NCI-H460 (cell line): Measurements from ENCODE around the gene TMEM42. TPM values are rescaled to one million over a fixed set of nuclear protein-coding genes. Genes with fewer than 3 reads are reported as not detected.
"Not testable (repeated sequence)": the region's sequence is repeated elsewhere in the genome, so short reads cannot be mapped to it uniquely, and the experiment has no call there.

Source experiments
- DNase-seq: peaks from one replicate; pipeline ENCODE4 v3.0.0-alpha.2; 2016; ENCODE audit warnings: low read depth; ENCODE audit errors: extremely low read depth
- polyA plus RNA-seq: library from polyadenylated mRNA; depleted of rRNA; stranded (reverse); fragments of >200 nt; gene quantifications from 2 replicates; pipeline ENCODE4 v1.2.3, GENCODE V29; 2014; cell fraction: nucleus; rRNA removed
- total RNA-seq: library from RNA; depleted of rRNA; stranded (reverse); fragments of >200 nt; shearing (Covaris generic); gene quantifications from 2 replicates; pipeline ENCODE4 v1.2.3, GENCODE V29; 2014; rRNA removed

TMEM42 gene
- 17.0 and 17.2 TPM in 2 replicates for total RNA-seq
- polyA plus RNA-seq: 26.8 and 28.7 TPM in 2 replicates

- peak; percentile 79 for DNase-seq
Observed at GRCh38 chr3:44861412-44862225, at the start of gene TMEM42. TSS of gene TMEM42 (plus strand) at chr3:44861912. CDS start at chr3:44861925, 13 bp downstream.

- no peak for DNase-seq
Observed at GRCh38 chr3:44814751-44815150, 47.0 kb upstream of the TMEM42 start.

GRCh38 chr3:44816334-44816733, 45.4 kb upstream of the TMEM42 start:
- not testable (repeated sequence) for DNase-seq

GRCh38 chr3:44821206-44821605, 40.5 kb upstream of the TMEM42 start:
- DNase-seq: not testable (repeated sequence)

- DNase-seq: no peak
Observed at GRCh38 chr3:44825264-44825925, 36.3 kb upstream of the TMEM42 start.

- DNase-seq: no peak
Observed at GRCh38 chr3:44827196-44827595, 34.5 kb upstream of the TMEM42 start.

- DNase-seq: no peak
Observed at GRCh38 chr3:44831232-44831631, 30.5 kb upstream of the TMEM42 start.

GRCh38 chr3:44832032-44832431, 29.7 kb upstream of the TMEM42 start:
- DNase-seq: no peak

- no peak for DNase-seq
Observed at GRCh38 chr3:44832965-44833364, 28.7 kb upstream of the TMEM42 start.

- DNase-seq: no peak
Observed at GRCh38 chr3:44833394-44833793, 28.3 kb upstream of the TMEM42 start.

GRCh38 chr3:44835684-44836083, 26.0 kb upstream of the TMEM42 start:
- no peak for DNase-seq

- no peak for DNase-seq
Observed at GRCh38 chr3:44842376-44842775, 19.3 kb upstream of the TMEM42 start.

GRCh38 chr3:44845528-44846520, 15.9 kb upstream of the TMEM42 start:
- no peak for DNase-seq

GRCh38 chr3:44848634-44849033, 13.1 kb upstream of the TMEM42 start:
- no peak for DNase-seq

GRCh38 chr3:44856663-44857062, 5.0 kb upstream of the TMEM42 start:
- not testable (repeated sequence) for DNase-seq

GRCh38 chr3:44860117-44860516, 1.6 kb upstream of the TMEM42 start:
- no peak for DNase-seq

GRCh38 chr3:44862226-44862637, 520 bp downstream of the TMEM42 start:
- no peak for DNase-seq

- DNase-seq: no peak
Observed at GRCh38 chr3:44865272-44866035, 3.7 kb downstream of the TMEM42 start.

- DNase-seq: no peak
Observed at GRCh38 chr3:44867421-44868111, 5.9 kb downstream of the TMEM42 start.
